ENCODE results near the gene OTOA. TPM values are rescaled to one million over a fixed set of nuclear protein-coding genes. Genes with fewer than 3 reads are reported as not detected.
"Not testable (repeated sequence)": the region's sequence is repeated elsewhere in the genome, so short reads cannot be mapped to it uniquely, and the experiment has no call there.

The OTOA gene
- total RNA-seq, 2 experiments from 2014 or later, result not detected

DNA sequence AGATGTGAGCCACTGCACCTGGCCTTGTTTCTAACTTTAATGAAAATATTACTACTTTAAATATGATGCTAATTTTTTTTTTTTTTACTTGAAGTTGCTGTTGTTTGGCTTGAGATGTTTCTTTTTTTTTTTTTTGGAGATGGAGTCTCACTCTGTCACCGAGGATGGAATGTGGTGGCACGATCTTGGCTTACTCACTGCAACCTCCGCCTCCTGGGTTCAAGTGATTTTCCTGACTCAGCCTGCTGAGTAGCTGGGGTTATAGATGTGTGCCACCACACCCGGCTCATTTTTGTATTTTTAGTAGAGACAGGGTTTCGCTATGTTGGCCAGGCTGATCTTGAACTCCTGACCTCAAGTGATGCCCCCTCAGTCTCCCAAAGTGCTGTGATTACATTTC, 35.0 kb upstream of the OTOA start:
- no peak overlapping the region for H3K4me2 ChIP-seq (ENCODE audit: low read length)
- no peaks in the 10 kb centered on the region for H4K20me1 ChIP-seq (ENCODE audit: insufficient read depth, low read length)
- ChIA-PET CTCF (ENCODE audit: unreplicated experiment) (no interaction called here), POLR2A (no interaction called here)
- H3K9me3 ChIP-seq (ENCODE audit: low read length), result peaks cover 12% of the 10 kb centered on the region
- no peaks in the 10 kb centered on the region for H3K9me2 ChIP-seq (ENCODE audit: insufficient read depth, low read length)
- no peak overlapping the region for H3K4me3 ChIP-seq (ENCODE audit: low read depth, low read length, poor library complexity, severe bottlenecking)
- no TSS peak for BruUV-seq (replicated peaks)
- TF ChIP-seq, protein P1, sequence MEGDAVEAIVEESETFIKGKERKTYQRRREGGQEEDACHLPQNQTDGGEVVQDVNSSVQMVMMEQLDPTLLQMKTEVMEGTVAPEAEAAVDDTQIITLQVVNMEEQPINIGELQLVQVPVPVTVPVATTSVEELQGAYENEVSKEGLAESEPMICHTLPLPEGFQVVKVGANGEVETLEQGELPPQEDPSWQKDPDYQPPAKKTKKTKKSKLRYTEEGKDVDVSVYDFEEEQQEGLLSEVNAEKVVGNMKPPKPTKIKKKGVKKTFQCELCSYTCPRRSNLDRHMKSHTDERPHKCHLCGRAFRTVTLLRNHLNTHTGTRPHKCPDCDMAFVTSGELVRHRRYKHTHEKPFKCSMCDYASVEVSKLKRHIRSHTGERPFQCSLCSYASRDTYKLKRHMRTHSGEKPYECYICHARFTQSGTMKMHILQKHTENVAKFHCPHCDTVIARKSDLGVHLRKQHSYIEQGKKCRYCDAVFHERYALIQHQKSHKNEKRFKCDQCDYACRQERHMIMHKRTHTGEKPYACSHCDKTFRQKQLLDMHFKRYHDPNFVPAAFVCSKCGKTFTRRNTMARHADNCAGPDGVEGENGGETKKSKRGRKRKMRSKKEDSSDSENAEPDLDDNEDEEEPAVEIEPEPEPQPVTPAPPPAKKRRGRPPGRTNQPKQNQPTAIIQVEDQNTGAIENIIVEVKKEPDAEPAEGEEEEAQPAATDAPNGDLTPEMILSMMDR (conservative IDR thresholded peaks at IDR 0.05; ENCODE audit: low read length), result no peak
- no peak for TF ChIP-seq EZH2phosphoT487 (IDR thresholded peaks at IDR 0.05; ENCODE audit: borderline replicate concordance, low read depth, low read length)
- no peak for DNase-seq (ENCODE audit: low spot score)
- peaks cover 71% of the 10 kb centered on the region for H3K36me3 ChIP-seq (ENCODE audit: insufficient read depth, low read length)
- intact Hi-C loops (cut with micrococcal nuclease; ENCODE audit: unreplicated experiment), result no loop called here
- H3K27ac ChIP-seq (ENCODE audit: low read depth, low read length, poor library complexity, severe bottlenecking), result no peak overlapping the region
- no peaks in the 10 kb centered on the region for H3K79me2 ChIP-seq (ENCODE audit: insufficient read depth, low read depth, low read length)
- H3K4me1 ChIP-seq (ENCODE audit: insufficient read depth, low read length, poor library complexity, severe bottlenecking), result peaks cover 9% of the 10 kb centered on the region
- H2AFZ ChIP-seq (ENCODE audit: low read length), result no peak overlapping the region

DNA sequence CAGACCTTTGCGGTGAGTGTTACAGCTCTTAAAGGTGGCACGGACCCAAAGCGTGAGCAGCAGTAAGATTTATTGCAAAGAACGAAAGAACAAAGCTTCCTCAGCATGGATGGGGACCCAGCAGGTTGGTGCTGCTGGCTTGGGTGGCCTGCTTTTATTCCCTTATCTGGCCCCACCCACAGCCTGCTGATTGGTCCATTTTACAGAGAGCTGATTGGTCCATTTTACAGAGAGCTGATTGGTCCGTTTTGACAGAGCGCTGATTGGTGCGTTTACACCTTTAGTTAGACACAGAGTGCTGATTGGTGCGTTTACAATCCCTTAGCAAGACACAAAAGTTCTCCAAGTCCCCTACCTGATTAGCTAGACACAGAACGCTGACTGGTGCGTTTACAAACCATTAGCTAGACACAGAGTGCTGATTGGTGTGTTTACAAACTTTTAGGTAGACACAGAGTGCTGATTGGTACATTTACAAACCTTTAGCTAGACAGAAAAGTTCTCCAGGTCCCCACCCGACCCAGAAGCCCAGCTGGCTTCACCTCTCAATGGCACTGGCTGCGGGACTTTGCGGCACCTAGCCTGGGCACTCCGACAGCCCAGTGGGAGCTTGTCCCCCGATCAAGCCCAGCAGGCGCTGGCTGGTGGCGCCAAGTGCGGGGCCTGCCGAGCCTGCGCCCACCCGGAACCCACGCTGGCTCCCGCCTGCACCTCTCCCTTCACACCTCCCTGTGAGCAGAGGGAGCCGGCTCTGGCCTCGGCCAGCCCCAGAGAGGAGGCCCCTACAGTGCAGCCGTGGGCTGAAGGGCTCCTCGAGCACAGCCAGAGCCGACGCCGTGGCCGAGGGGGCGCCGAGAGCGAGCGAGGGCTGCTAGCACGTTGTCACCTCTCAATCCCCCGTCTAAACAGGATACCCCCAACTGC, 33.9 kb upstream of the OTOA start:
- H3K4me1 ChIP-seq (ENCODE audit: insufficient read depth, low read length, poor library complexity, severe bottlenecking); H3K4me3 ChIP-seq (ENCODE audit: low read depth, low read length, poor library complexity, severe bottlenecking); H4K20me1 ChIP-seq (ENCODE audit: insufficient read depth, low read length); DNase-seq (ENCODE audit: low spot score); H3K4me2 ChIP-seq (ENCODE audit: low read length); POLR2A ChIA-PET; H3K27ac ChIP-seq (ENCODE audit: low read depth, low read length, poor library complexity, severe bottlenecking); CTCF ChIA-PET (ENCODE audit: unreplicated experiment); BruUV-seq (replicated peaks); H3K9me2 ChIP-seq (ENCODE audit: insufficient read depth, low read length); intact Hi-C loops (cut with micrococcal nuclease; ENCODE audit: unreplicated experiment); H2AFZ ChIP-seq (ENCODE audit: low read length); H3K79me2 ChIP-seq (ENCODE audit: insufficient read depth, low read depth, low read length): not testable (repeated sequence)
- H3K36me3 ChIP-seq (ENCODE audit: insufficient read depth, low read length), result peaks cover 68% of the 10 kb centered on the region
- H3K9me3 ChIP-seq (ENCODE audit: low read length), result peaks cover 12% of the 10 kb centered on the region

DNA sequence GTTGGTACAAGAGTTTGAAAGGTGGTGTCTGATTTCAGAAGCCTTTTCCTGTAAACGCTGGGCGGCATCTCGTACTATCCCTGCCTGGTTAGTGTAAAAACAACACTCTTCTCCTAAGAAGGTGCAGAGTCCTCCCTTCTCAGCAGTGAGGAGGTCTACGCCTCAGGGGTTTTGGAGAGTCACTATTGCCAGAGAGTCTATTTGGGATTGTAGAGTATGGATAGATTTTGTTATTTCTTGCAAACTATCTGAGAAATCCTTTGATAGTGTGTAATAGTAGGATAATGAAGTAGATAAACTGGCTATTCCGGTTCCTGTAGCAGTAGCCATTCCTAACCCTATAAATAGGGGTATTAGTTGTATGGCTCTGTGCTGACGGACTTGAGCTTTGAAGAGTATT, 32.9 kb upstream of the OTOA start:
- H3K9me2 ChIP-seq (ENCODE audit: insufficient read depth, low read length); H3K79me2 ChIP-seq (ENCODE audit: insufficient read depth, low read depth, low read length); H2AFZ ChIP-seq (ENCODE audit: low read length); H3K27ac ChIP-seq (ENCODE audit: low read depth, low read length, poor library complexity, severe bottlenecking); DNase-seq (ENCODE audit: low spot score); H3K4me3 ChIP-seq (ENCODE audit: low read depth, low read length, poor library complexity, severe bottlenecking); BruUV-seq (replicated peaks); H3K4me2 ChIP-seq (ENCODE audit: low read length); H4K20me1 ChIP-seq (ENCODE audit: insufficient read depth, low read length); H3K4me1 ChIP-seq (ENCODE audit: insufficient read depth, low read length, poor library complexity, severe bottlenecking); CTCF ChIA-PET (ENCODE audit: unreplicated experiment); POLR2A ChIA-PET; intact Hi-C loops (cut with micrococcal nuclease; ENCODE audit: unreplicated experiment): not testable (repeated sequence)
- Histone ChIP-seq H3K9me3 (ENCODE audit: low read length) (peaks cover 12% of the 10 kb centered on the region), H3K36me3 (ENCODE audit: insufficient read depth, low read length) (peaks cover 59% of the 10 kb centered on the region)

- H3K9me2 ChIP-seq (ENCODE audit: insufficient read depth, low read length); POLR2A ChIA-PET; CTCF ChIA-PET (ENCODE audit: unreplicated experiment); H3K4me3 ChIP-seq (ENCODE audit: low read depth, low read length, poor library complexity, severe bottlenecking); H3K79me2 ChIP-seq (ENCODE audit: insufficient read depth, low read depth, low read length); H4K20me1 ChIP-seq (ENCODE audit: insufficient read depth, low read length); DNase-seq (ENCODE audit: low spot score); H3K4me1 ChIP-seq (ENCODE audit: insufficient read depth, low read length, poor library complexity, severe bottlenecking); H2AFZ ChIP-seq (ENCODE audit: low read length); H3K27ac ChIP-seq (ENCODE audit: low read depth, low read length, poor library complexity, severe bottlenecking); BruUV-seq (replicated peaks); intact Hi-C loops (cut with micrococcal nuclease; ENCODE audit: unreplicated experiment); H3K4me2 ChIP-seq (ENCODE audit: low read length): not testable (repeated sequence)
- H3K36me3 ChIP-seq (ENCODE audit: insufficient read depth, low read length), result peaks cover 54% of the 10 kb centered on the region
- H3K9me3 ChIP-seq (ENCODE audit: low read length), result peaks cover 12% of the 10 kb centered on the region
These were observed 32.4 kb upstream of the OTOA start for GRCh38 chr16:21631376-21631775.

- H3K4me1 ChIP-seq (ENCODE audit: insufficient read depth, low read length, poor library complexity, severe bottlenecking); H3K27ac ChIP-seq (ENCODE audit: low read depth, low read length, poor library complexity, severe bottlenecking); DNase-seq (ENCODE audit: low spot score); H3K9me2 ChIP-seq (ENCODE audit: insufficient read depth, low read length); CTCF ChIA-PET (ENCODE audit: unreplicated experiment); H3K4me2 ChIP-seq (ENCODE audit: low read length); H2AFZ ChIP-seq (ENCODE audit: low read length); H3K79me2 ChIP-seq (ENCODE audit: insufficient read depth, low read depth, low read length); BruUV-seq (replicated peaks); POLR2A ChIA-PET; intact Hi-C loops (cut with micrococcal nuclease; ENCODE audit: unreplicated experiment); H4K20me1 ChIP-seq (ENCODE audit: insufficient read depth, low read length); H3K4me3 ChIP-seq (ENCODE audit: low read depth, low read length, poor library complexity, severe bottlenecking): not testable (repeated sequence)
- peaks cover 12% of the 10 kb centered on the region for H3K9me3 ChIP-seq (ENCODE audit: low read length)
- H3K36me3 ChIP-seq (ENCODE audit: insufficient read depth, low read length), result peaks cover 47% of the 10 kb centered on the region
These were observed 31.7 kb upstream of the OTOA start for GRCh38 chr16:21631951-21632575.

Data from OCI-LY7 (cell line).